ENCODE measurements around the gene RAP1GDS1. TPM values are rescaled to one million over a fixed set of nuclear protein-coding genes. Genes with fewer than 3 reads are reported as not detected.
A peak's percentile ranks its signal among the peaks of the same experiment; 100 is the strongest.

The RAP1GDS1 gene
- total and polyA plus RNA-seq, 2 of the 13 experiments (the other 11 are each of a cell fraction or from before 2014, with no cell fraction given) = 19.3 to 42.5 TPM

DNA sequence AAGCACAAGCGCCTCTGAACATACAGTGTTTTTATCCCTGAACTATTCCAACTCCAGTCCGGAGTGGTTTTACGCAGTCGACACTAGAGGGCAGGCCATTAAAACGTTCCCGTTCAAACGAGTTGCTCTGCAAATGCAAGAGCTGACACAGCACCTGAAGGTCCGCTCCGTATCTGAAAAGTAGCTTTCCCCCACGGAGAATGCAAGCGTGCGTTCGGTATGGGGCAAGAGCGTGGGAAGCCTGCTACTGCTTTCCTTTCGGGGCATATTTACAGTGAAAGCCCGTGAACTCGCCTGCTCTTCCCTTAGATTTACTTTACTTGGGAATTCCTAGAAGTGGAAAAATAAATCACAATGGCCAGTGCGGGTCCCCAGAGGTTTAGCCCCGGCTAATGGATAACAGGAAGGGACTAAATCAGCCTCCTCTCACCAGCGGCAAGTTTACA is 206.5 kb downstream of the RAP1GDS1 start (continued):
- TF ChIP-seq, protein P1, sequence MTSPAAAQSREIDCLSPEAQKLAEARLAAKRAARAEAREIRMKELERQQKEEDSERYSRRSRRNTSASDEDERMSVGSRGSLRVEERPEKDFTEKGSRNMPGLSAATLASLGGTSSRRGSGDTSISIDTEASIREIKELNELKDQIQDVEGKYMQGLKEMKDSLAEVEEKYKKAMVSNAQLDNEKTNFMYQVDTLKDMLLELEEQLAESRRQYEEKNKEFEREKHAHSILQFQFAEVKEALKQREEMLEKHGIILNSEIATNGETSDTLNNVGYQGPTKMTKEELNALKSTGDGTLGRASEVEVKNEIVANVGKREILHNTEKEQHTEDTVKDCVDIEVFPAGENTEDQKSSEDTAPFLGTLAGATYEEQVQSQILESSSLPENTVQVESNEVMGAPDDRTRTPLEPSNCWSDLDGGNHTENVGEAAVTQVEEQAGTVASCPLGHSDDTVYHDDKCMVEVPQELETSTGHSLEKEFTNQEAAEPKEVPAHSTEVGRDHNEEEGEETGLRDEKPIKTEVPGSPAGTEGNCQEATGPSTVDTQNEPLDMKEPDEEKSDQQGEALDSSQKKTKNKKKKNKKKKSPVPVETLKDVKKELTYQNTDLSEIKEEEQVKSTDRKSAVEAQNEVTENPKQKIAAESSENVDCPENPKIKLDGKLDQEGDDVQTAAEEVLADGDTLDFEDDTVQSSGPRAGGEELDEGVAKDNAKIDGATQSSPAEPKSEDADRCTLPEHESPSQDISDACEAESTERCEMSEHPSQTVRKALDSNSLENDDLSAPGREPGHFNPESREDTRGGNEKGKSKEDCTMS (CRISPR knock-in tag; conservative IDR thresholded peaks at IDR 0.05) = no peak
- peak; percentile 89 for TF ChIP-seq STAG1 (CRISPR knock-in tag; IDR thresholded peaks at IDR 0.05)
- TF ChIP-seq HOMEZ (CRISPR knock-in tag; IDR thresholded peaks at IDR 0.05; ENCODE audit: low read depth) = 0 out of 2 replicates have a peak, but pooled peaks have one; percentile 34
- TF ChIP-seq SMAD3 (CRISPR knock-in tag; IDR thresholded peaks at IDR 0.05) = 0 out of 2 replicates have a peak, but pooled peaks have one; percentile 30
- TF ChIP-seq RXRB (CRISPR knock-in tag; IDR thresholded peaks at IDR 0.05; ENCODE audit: borderline replicate concordance) = peak; percentile 29; the same call in 1 of the 2 replicates
- TF ChIP-seq GATAD2A (CRISPR knock-in tag; IDR thresholded peaks at IDR 0.05) = peak; percentile 32; the same call in 1 of the 2 replicates
- no peak for TF ChIP-seq PRPF4 (IDR thresholded peaks at IDR 0.05; ENCODE audit: low read depth, low read length, poor library complexity, severe bottlenecking)
- TF ChIP-seq ZFP36 (IDR thresholded peaks at IDR 0.05; ENCODE audit: borderline replicate concordance, low read depth, low read length, partially characterized antibody) = peak; percentile 60
- TF ChIP-seq CBX5 (CRISPR knock-in tag; IDR thresholded peaks at IDR 0.05; ENCODE audit: borderline replicate concordance) = peak; percentile 49; the same call in 1 of the 2 replicates
- TF ChIP-seq CEBPG (CRISPR knock-in tag; IDR thresholded peaks at IDR 0.05) = peak; percentile 35; the same call in 1 of the 2 replicates
- 0 out of 2 replicates have a peak, but pooled peaks have one; percentile 78 for TF ChIP-seq HINFP (CRISPR knock-in tag; IDR thresholded peaks at IDR 0.05; ENCODE audit: low read depth)
- peak in 1 of 2 experiments; percentile 64; a peak in 1 of 4 replicates for TF ChIP-seq HMGXB4 (CRISPR knock-in tag; IDR thresholded peaks at IDR 0.05; ENCODE audit: borderline replicate concordance in 1 of 2, low read depth in 1 of 2)
- TF ChIP-seq ZNF3 (CRISPR knock-in tag; IDR thresholded peaks at IDR 0.05) = peak; percentile 53; the same call in 1 of the 2 replicates
- TF ChIP-seq, protein P2, sequence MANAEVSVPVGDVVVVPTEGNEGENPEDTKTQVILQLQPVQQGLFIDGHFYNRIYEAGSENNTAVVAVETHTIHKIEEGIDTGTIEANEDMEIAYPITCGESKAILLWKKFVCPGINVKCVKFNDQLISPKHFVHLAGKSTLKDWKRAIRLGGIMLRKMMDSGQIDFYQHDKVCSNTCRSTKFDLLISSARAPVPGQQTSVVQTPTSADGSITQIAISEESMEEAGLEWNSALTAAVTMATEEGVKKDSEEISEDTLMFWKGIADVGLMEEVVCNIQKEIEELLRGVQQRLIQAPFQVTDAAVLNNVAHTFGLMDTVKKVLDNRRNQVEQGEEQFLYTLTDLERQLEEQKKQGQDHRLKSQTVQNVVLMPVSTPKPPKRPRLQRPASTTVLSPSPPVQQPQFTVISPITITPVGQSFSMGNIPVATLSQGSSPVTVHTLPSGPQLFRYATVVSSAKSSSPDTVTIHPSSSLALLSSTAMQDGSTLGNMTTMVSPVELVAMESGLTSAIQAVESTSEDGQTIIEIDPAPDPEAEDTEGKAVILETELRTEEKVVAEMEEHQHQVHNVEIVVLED (CRISPR knock-in tag; IDR thresholded peaks at IDR 0.05; ENCODE audit: borderline replicate concordance) = no peak
- no peak for TF ChIP-seq ZNF737 (CRISPR knock-in tag; IDR thresholded peaks at IDR 0.05; ENCODE audit: borderline replicate concordance)
- TF ChIP-seq MTA3 (CRISPR knock-in tag; IDR thresholded peaks at IDR 0.05) = no peak
- TF ChIP-seq, protein P3, sequence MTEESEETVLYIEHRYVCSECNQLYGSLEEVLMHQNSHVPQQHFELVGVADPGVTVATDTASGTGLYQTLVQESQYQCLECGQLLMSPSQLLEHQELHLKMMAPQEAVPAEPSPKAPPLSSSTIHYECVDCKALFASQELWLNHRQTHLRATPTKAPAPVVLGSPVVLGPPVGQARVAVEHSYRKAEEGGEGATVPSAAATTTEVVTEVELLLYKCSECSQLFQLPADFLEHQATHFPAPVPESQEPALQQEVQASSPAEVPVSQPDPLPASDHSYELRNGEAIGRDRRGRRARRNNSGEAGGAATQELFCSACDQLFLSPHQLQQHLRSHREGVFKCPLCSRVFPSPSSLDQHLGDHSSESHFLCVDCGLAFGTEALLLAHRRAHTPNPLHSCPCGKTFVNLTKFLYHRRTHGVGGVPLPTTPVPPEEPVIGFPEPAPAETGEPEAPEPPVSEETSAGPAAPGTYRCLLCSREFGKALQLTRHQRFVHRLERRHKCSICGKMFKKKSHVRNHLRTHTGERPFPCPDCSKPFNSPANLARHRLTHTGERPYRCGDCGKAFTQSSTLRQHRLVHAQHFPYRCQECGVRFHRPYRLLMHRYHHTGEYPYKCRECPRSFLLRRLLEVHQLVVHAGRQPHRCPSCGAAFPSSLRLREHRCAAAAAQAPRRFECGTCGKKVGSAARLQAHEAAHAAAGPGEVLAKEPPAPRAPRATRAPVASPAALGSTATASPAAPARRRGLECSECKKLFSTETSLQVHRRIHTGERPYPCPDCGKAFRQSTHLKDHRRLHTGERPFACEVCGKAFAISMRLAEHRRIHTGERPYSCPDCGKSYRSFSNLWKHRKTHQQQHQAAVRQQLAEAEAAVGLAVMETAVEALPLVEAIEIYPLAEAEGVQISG (CRISPR knock-in tag; IDR thresholded peaks at IDR 0.05) = 0 out of 2 replicates have a peak, but pooled peaks have one; percentile 46

Measured in HepG2 (cell line).